HG02943 (cell line): Measurements from ENCODE around the gene MANEAL.

Experiments used
- ATAC-seq: cut with Tn5 transposase; IDR thresholded peaks from one replicate; pipeline ENCODE4 v1.9.1; 2021; ENCODE audit warnings: mild to moderate bottlenecking, low read depth, moderate library complexity; ENCODE audit not compliant: unreplicated experiment

The MANEAL gene

GRCh38 chr1:37822906-37823815 is 29.5 kb downstream of the MANEAL start:
- ATAC-seq = no peak

DNA sequence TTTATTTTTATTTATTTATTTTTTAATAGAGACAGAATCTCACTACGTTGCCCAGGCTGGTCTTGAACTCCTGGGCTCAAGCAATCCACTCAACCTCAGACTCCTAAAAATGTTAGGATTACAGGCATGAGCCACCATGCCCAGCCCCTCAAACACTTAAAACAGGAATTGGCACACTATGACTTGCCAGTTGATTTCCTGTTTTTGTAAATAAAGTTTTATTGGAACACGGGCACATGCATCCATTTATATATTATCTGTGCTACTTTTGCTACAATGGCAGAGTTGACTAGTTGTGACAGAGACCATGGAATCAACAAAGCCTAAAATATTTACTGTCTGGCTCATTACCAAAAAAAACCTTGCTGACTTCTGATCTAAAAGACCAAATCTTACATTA is 30.4 kb downstream of the MANEAL start:
- no peak for ATAC-seq

GRCh38 chr1:37825506-37825905 is 31.9 kb downstream of the MANEAL start:
- no peak for ATAC-seq

DNA sequence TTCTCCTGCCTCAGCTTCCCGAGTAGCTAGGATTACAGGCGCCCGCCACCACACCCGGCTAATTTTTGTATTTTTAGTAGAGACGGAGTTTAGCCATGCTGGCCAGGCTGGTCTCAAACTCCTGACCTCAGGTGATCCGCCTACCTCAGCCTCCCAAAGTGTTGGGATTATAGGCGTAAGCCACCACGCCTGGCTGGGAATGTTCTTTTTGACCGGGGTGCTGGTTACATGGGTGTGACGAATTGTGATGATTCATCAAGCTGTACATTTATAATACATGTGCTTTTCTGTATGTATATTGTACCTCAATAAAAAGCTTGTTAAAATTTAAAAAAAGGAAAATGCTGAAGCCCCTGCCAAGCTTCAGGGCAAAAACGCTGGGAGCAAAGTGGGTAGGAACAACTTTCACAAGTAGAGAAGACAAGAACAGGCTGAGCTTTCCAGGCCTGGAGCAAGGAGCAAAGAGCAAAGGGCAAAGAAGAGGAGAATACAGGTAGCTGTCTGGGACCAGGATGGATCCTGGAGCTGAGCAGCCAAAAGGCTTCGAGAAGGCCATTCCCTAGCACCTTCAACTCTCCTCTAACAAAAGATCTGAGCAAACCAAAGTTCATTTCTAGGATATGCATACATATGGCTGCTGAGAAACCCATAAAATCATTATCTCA is 34.9 kb downstream of the MANEAL start:
- no peak for ATAC-seq

DNA sequence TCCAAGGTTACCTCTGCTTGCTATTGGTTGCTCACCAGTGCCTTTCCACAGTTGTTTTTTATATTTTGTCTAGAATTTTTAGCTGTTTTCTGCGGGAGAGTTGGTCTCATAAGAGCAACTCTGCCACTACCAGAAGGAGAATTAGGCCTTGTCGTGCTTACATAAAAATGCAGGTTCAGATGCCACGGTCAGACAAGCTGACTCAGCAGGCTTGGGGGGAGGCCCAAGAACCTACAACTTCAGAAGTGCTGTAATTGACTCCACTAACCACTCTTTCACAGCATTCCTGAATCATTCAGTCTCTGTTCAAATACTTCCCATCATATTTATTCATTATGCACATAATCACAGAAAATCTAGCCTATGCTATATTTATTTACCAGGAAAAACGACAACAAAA is 37.5 kb downstream of the MANEAL start:
- no peak for ATAC-seq

GRCh38 chr1:37831809-37832208 is 38.2 kb downstream of the MANEAL start:
- ATAC-seq = no peak

GRCh38 chr1:37836788-37837187 is 43.1 kb downstream of the MANEAL start:
- ATAC-seq = no peak

- no peak for ATAC-seq
Observed at GRCh38 chr1:37839676-37840075, 46.0 kb downstream of the MANEAL start.

DNA sequence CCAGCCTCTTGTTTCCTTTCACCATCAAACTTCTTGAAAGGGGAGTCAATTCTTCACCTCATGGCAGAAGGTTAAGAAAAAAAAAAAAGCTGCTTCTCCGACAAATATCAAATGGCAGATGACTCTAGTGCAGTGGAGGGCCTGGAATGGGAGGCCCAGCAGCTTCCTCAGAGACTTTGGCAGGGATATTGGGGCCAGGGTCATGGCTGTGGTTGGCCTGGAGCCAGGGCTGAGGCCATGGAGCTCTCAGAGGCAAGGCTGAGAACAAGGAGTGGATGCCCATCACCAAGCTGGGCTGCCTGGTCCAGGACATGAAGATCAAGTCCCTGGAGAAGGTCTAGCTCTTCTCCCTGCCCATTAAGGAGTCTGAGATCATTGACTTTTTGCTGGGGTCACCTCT is 47.1 kb downstream of the MANEAL start:
- ATAC-seq = no peak

GRCh38 chr1:37841652-37842051 is 48.0 kb downstream of the MANEAL start:
- no peak for ATAC-seq

DNA sequence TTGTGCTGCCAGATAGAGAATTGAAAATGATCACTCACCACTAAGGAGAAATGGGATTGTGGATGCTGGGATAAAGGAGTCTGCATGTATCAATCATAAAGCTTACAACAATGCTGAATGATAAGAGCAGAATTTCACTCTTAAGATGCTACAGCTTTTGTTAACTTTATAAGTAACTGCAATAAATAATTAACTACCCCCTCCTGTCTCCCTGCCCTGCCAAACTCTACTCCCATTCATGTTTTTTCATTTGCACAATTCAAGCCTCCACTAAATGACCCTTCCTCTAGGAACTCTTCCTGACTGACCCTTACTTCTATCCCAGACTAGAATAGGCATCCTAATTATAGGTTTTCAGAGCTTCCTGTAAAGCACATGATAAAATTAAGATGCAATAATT is 50.9 kb downstream of the MANEAL start:
- ATAC-seq = no peak

GRCh38 chr1:37845049-37845646 is 51.5 kb downstream of the MANEAL start:
- ATAC-seq = no peak

DNA sequence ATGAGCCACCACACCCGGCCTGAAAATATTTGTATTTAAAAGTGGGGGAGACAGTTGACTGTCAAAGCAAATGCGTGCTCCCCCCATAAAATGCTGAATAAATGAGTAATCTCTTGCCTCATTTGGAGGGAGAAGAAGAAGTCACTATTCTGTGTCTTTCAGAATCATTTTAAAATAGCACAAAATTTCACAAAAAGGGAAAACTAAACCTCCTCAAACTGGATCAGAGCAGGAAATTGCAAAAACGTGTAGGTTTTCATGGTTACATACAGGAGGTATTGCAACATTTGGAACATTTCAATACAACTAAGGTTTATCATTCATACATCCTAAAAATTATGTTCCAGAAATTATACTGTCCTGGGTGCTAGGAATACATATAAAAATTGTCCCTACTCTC is 52.1 kb downstream of the MANEAL start:
- ATAC-seq = no peak

- no peak for ATAC-seq
Observed at GRCh38 chr1:37846647-37847339, 53.1 kb downstream of the MANEAL start.

- ATAC-seq = no peak
Observed at GRCh38 chr1:37849480-37849879, 55.8 kb downstream of the MANEAL start.

DNA sequence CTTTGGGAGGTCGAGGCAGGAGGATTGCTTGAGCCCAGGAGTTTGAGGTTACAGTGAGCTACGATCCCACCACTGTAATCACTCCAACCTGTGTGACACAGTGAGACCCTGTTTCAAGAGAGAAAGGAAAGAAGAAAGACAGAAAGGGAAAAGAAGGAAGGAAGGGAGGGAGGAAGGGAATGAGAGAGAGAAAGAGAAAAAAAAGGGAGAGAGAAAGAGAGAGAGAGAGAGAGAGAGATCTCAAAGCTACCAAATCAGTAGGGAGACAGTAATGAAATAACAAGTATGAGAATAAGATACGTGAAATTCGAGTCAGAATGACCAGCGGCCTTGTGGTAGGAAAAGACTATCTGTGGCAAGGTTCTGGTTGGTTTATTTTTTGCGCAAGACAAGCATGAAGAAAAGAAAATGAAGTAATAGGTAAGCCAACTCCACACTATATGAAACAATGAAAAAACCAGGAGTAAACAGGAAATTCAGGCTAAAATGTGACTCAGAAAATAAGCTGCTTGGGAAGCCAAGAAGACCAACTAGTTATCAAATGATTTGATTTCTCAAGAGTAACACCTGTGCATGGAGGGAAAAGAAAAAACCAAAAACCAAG is 56.8 kb downstream of the MANEAL start:
- ATAC-seq = no peak
